IMR-90 (cell line): ENCODE results near the gene TMEM63B.

ENCODE experiments used
- CEBPB ChIP-seq: IDR thresholded peaks from 2 replicates; pipeline ENCODE4 v1.6.1; 2012; ENCODE audit warnings: low read depth, low read length, improper control_type of control experiment
- CHD1 ChIP-seq: IDR thresholded peaks from 2 replicates; pipeline ENCODE4 v1.6.1; 2012; ENCODE audit warnings: low read depth, low read length, improper control_type of control experiment
- FOS ChIP-seq: fragments of 150-350 bp; IDR thresholded peaks from 2 replicates; pipeline ENCODE4 v1.6.1; 2016; ENCODE audit warnings: low read depth, low read length
- MAFK ChIP-seq: IDR thresholded peaks from 2 replicates; pipeline ENCODE4 v1.6.1; 2012; ENCODE audit warnings: low read depth, low read length, improper control_type of control experiment
- MAZ ChIP-seq: IDR thresholded peaks from 2 replicates; pipeline ENCODE4 v1.6.1; 2012; ENCODE audit warnings: low read depth, mild to moderate bottlenecking, low read length, improper control_type of control experiment, moderate library complexity, borderline replicate concordance
- NFE2L2 ChIP-seq: fragments of 150-350 bp; IDR thresholded peaks from 2 replicates; pipeline ENCODE4 v1.6.1; 2016; ENCODE audit warnings: low read depth, mild to moderate bottlenecking, low read length
- POLR2A ChIP-seq: IDR thresholded peaks from 2 replicates; pipeline ENCODE4 v1.6.1; 2012; ENCODE audit warnings: mild to moderate bottlenecking, low read depth, low read length
- RAD21 ChIP-seq: IDR thresholded peaks from 2 replicates; pipeline ENCODE4 v1.6.1; 2012; ENCODE audit warnings: low read length, improper control_type of control experiment
- RCOR1 ChIP-seq: IDR thresholded peaks from 2 replicates; pipeline ENCODE4 v1.6.1; 2012; ENCODE audit warnings: mild to moderate bottlenecking, low read length, improper control_type of control experiment; ENCODE audit not compliant: insufficient replicate concordance
- RFX5 ChIP-seq: IDR thresholded peaks from 2 replicates; pipeline ENCODE4 v1.8.0; 2012; ENCODE audit warnings: low read depth, mild to moderate bottlenecking, low read length, moderate library complexity
- SMC3 ChIP-seq: fragments of 150-350 bp; IDR thresholded peaks from 2 replicates; pipeline ENCODE4 v1.6.1; 2016; ENCODE audit warnings: low read depth, mild to moderate bottlenecking, antibody characterized with exemption, low read length, moderate library complexity
- TF ChIP-seq, protein P1 (sequence below): conservative IDR thresholded peaks from 2 replicates; pipeline ENCODE4 v1.5.1; 2012; ENCODE audit warnings: mild to moderate bottlenecking, low read depth, low read length, improper control_type of control experiment
- TF ChIP-seq, protein P2 (sequence below): fragments of 150-350 bp; IDR thresholded peaks from 2 replicates; pipeline ENCODE4 v1.6.1; 2017; ENCODE audit warnings: mild to moderate bottlenecking, antibody characterized with exemption, low read length, low read depth

- TF ChIP-seq POLR2A (no peak), RAD21 (no peak), RFX5 (no peak), CEBPB (no peak), MAFK (no peak), SMC3 (no peak), RCOR1 (no peak), CHD1 (no peak), MAZ (no peak), NFE2L2 (no peak), FOS (no peak)
- TF ChIP-seq, protein P1, sequence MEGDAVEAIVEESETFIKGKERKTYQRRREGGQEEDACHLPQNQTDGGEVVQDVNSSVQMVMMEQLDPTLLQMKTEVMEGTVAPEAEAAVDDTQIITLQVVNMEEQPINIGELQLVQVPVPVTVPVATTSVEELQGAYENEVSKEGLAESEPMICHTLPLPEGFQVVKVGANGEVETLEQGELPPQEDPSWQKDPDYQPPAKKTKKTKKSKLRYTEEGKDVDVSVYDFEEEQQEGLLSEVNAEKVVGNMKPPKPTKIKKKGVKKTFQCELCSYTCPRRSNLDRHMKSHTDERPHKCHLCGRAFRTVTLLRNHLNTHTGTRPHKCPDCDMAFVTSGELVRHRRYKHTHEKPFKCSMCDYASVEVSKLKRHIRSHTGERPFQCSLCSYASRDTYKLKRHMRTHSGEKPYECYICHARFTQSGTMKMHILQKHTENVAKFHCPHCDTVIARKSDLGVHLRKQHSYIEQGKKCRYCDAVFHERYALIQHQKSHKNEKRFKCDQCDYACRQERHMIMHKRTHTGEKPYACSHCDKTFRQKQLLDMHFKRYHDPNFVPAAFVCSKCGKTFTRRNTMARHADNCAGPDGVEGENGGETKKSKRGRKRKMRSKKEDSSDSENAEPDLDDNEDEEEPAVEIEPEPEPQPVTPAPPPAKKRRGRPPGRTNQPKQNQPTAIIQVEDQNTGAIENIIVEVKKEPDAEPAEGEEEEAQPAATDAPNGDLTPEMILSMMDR, result no peak
- TF ChIP-seq, protein P2, sequence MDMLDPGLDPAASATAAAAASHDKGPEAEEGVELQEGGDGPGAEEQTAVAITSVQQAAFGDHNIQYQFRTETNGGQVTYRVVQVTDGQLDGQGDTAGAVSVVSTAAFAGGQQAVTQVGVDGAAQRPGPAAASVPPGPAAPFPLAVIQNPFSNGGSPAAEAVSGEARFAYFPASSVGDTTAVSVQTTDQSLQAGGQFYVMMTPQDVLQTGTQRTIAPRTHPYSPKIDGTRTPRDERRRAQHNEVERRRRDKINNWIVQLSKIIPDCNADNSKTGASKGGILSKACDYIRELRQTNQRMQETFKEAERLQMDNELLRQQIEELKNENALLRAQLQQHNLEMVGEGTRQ, result no peak
These were observed 42.1 kb upstream of the TMEM63B start for GRCh38 chr6:44085219-44085618.
